Left lung (tissue), 10 donors: ENCODE results near the gene ACTG1. TPM values are rescaled to one million over a fixed set of nuclear protein-coding genes. Genes with fewer than 3 reads are reported as not detected.
A peak's percentile ranks its signal among the peaks of the same experiment; 100 is the strongest.

ENCODE experiments used
- ATAC-seq: fragments of 200-7000 bp; cut with Tn5 transposase; one replicate; pipeline ENCODE4 v1.9.1; 2020; ENCODE audit warnings: moderate library complexity
- DNase-seq, 4 donors: peaks; one replicate each; pipeline ENCODE4 v3.0.0-alpha.2; 2013 to 2020
- H3K27ac ChIP-seq, 2 donors: fragments of 200-600 bp; sonication (generic) in 1 of 2; one replicate each; pipeline versions ENCODE4 v1.5.0 to v1.8.0; 2020 to 2021
- H3K27me3 ChIP-seq, 2 donors: fragments of 200-600 bp; sonication (generic) in 1 of 2; one replicate each; pipeline versions ENCODE4 v1.5.0 to v1.8.0; 2020 to 2021
- H3K36me3 ChIP-seq, 2 donors: fragments of 200-600 bp; sonication (generic) in 1 of 2; one replicate each; pipeline versions ENCODE4 v1.5.0 to v1.8.0; 2020 to 2021
- H3K4me1 ChIP-seq, 2 donors: fragments of 200-600 bp; one replicate each; pipeline ENCODE4 v1.8.0; 2021
- H3K4me3 ChIP-seq, 2 donors: fragments of 200-600 bp; sonication (generic) in 1 of 2; one replicate each; pipeline versions ENCODE4 v1.5.0 to v1.8.0; 2020 to 2021; ENCODE audit warnings: mild to moderate bottlenecking in 1 of 2
- H3K9me3 ChIP-seq, 2 donors: fragments of 200-600 bp; sonication (generic) in 1 of 2; one replicate each; pipeline versions ENCODE4 v1.5.0 to v1.8.0; 2020 to 2021
- CTCF ChIP-seq, 2 donors: fragments of 200-600 bp; sonication (generic) in 1 of 2; IDR thresholded peaks; one replicate each; pipeline versions ENCODE4 v1.5.0 to v1.8.0; 2021; ENCODE audit warnings: antibody characterized with exemption in 2 of 2
- intact Hi-C, 2 donors: fragments of 100-400 bp; cut with DNase I; formaldehyde crosslinking; loops; one replicate each; pipeline versions ENCODE4 v1.11.2 to v1.14.2; 2022
- polyA plus RNA-seq, 6 donors: library from polyadenylated mRNA; unstranded; fragments of 120-200 nt; gene quantifications; one replicate each; pipeline ENCODE4 v1.2.1, GENCODE V29; 2013; ENCODE audit not compliant: insufficient read length in 6 of 6
- total RNA-seq, 2 donors: library from RNA; stranded (reverse); fragmentation: NEBNext Ultra II Directional; extraction: Animal tissue kit (Norgen Biotek cat#: 25700); gene quantifications; one replicate each; pipeline ENCODE4 v1.2.1, GENCODE V29; 2021
- donor health status: DM: no; HTN: yes; CAD: no.
- donor health status: DM: no; HTN: no; CAD: no.

ACTG1 gene
- total and polyA plus RNA-seq, 8 donors: 2,385 to 3,414 (median 2,872) TPM

GRCh38 chr17:81486199-81486810 lies 26.3 kb downstream of the ACTG1 start:
- intact Hi-C loops: loop anchor here (10.0 kb wide), 3 partner anchors 82 to 222 kb away; partner anchors contain the start of gene BAHCC1 (in 1 of the 2)
- H3K27me3 ChIP-seq: peaks cover 0 to 30% of the 10 kb centered on the region in 2 donors
- ATAC-seq (no peak), DNase-seq (no peak)
- H3K4me3 ChIP-seq: no peak overlapping the region
- no peaks in the 10 kb centered on the region for H3K9me3 ChIP-seq
- peaks cover 15 to 48% of the 10 kb centered on the region in 2 donors for H3K4me1 ChIP-seq
- no peak overlapping the region for H3K27ac ChIP-seq
- no peaks in the 10 kb centered on the region for H3K36me3 ChIP-seq
- TF ChIP-seq CTCF (IDR thresholded peaks at IDR 0.05): no peak

GRCh38 chr17:81484195-81484979 lies 28.2 kb downstream of the ACTG1 start:
- peak; percentile 89 for ATAC-seq
- H3K36me3 ChIP-seq: no peaks in the 10 kb centered on the region
- H3K9me3 ChIP-seq: no peaks in the 10 kb centered on the region
- TF ChIP-seq CTCF (IDR thresholded peaks at IDR 0.05): peak; percentile 97 to 100
- peaks cover 12 to 49% of the 10 kb centered on the region in 2 donors for H3K4me1 ChIP-seq
- H3K27ac ChIP-seq: no peak overlapping the region
- intact Hi-C loops: loop anchor here (5.0 to 10.0 kb wide), 4 partner anchors 80 to 232 kb away; partner anchors contain the start of gene BAHCC1 (in 1 of the 2)
- peak; percentile 73 to 99 (median 90) for DNase-seq
- peaks cover 0 to 40% of the 10 kb centered on the region in 2 donors for H3K27me3 ChIP-seq
- peak overlapping the region; percentile 9 to 22 for H3K4me3 ChIP-seq

- ATAC-seq (no peak), DNase-seq (no peak)
- Histone ChIP-seq H3K4me3 (peak overlapping the region; percentile 9 to 22), H3K27me3 (peaks cover 0 to 40% of the 10 kb centered on the region in 2 donors), H3K36me3 (no peaks in the 10 kb centered on the region), H3K9me3 (no peaks in the 10 kb centered on the region), H3K27ac (no peak overlapping the region), H3K4me1 (peaks cover 12 to 46% of the 10 kb centered on the region in 2 donors)
- intact Hi-C loops: loop anchor here (5.0 to 10.0 kb wide), 4 partner anchors 79 to 232 kb away; partner anchors contain the start of gene BAHCC1 (in 1 of the 2)
- TF ChIP-seq CTCF (IDR thresholded peaks at IDR 0.05): no peak
These were observed 28.8 kb downstream of the ACTG1 start for GRCh38 chr17:81483862-81484194.

GRCh38 chr17:81483085-81483861 lies 29.3 kb downstream of the ACTG1 start:
- Histone ChIP-seq H3K27me3 (peaks cover 0 to 40% of the 10 kb centered on the region in 2 donors), H3K27ac (no peak overlapping the region), H3K4me1 (peaks cover 8 to 40% of the 10 kb centered on the region in 2 donors), H3K4me3 (no peak overlapping the region), H3K36me3 (no peaks in the 10 kb centered on the region), H3K9me3 (no peaks in the 10 kb centered on the region)
- TF ChIP-seq CTCF (IDR thresholded peaks at IDR 0.05): no peak
- ATAC-seq (no peak), DNase-seq (peak in 1 of 4 donors; percentile 46)
- intact Hi-C loops: loop anchor here (5.0 to 10.0 kb wide), 4 partner anchors 78 to 231 kb away; partner anchors contain the start of gene BAHCC1 (in 1 of the 2)
